ENCODE measurements around the gene HAUS1.

HAUS1 gene, protein sequence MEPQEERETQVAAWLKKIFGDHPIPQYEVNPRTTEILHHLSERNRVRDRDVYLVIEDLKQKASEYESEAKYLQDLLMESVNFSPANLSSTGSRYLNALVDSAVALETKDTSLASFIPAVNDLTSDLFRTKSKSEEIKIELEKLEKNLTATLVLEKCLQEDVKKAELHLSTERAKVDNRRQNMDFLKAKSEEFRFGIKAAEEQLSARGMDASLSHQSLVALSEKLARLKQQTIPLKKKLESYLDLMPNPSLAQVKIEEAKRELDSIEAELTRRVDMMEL

DNA sequence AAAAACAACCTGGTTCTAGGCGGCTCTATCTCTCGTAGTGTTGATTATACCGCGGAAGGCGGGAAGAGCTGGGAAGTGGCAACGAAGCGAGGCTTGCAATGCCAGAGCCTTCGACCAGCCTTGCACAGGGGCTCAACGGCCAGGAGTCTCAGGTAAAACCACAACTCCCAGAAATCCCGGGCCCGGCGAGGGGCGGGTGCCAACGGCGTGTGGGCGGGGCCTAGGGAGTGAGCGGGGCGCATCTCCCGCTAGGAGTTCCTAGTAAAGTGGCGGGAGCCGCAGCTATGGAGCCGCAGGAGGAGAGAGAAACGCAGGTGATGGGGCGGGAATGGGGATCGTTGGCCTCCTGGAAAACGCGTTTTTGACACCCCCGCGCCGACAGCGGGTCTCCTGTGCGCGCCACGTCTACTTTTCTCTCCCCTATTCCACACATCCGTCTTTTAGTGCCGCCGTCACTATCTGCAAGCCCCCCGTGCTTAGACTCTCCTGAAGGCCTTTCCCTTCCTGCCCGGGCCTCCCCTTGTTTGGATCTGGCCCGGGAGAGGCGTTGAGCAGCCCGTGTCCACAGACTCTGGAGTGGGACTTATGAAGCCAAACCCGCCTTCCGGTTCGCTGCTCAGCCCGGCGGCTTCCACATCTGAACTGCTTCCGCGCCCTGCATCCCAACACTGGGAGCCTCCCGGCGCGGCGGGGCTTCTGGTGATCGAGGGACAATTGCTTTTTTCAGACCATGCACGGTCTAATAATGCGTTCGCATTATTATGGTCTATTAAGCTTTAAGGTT lies at the start of gene HAUS1:
Gene HAUS1, plus strand, starts transcription at position 258 of the 784 bp plus-strand sequence. Its CDS starts 27 bp downstream, at position 285.
- H3K27ac ChIP-seq (ENCODE audit: low read depth, low read length): peak within 1 kb of the TSS; percentile 60

DNA sequence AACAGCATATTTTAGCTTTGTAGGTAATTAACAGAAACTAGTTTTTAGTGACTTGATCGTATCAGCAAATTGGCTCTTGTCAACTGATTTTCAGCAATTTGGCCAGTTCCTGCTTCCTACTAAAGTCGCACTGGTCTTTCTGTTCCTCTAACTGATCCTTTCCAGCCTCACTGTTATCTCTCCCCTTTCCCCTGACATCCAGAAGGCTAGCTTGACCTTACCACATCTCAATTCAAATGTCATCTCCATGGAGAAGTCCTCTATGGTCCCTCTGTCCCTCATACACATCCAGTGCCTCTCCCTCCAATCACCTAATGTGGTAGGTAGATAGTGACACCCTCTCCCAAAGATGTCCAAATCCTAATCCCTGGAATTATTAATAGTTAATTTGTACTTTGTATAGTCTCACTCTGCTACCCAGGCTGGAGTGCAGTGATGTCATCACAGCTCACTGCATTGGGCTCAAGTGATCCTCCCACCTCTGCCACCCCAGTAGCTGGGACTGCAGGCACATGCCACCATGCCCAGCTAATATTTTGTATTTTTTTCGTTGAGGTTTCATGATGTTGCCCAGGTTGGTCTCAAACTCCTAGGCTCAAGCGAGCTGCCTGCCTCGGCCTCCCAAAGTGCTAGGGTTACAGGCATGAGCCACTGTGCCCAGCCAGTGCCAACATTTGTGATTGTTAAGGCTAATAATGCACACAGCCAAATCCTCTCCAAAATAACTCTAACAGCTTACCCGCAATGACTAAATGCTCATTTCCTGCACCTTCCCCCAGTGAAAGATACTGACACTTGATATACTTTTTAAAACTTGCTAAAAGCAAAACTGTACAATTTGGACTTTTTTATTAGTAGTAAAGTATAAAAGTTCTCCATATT lies 49.0 kb upstream of the HAUS1 start:
- Histone ChIP-seq H2AFZ (ENCODE audit: low read length, unreplicated experiment) (no peak overlapping the region), H3K27me3 (ENCODE audit: insufficient read depth, low read length) (no peaks in the 10 kb centered on the region), H3K4me3 (ENCODE audit: low read depth, low read length) (no peak overlapping the region), H3K4me1 (ENCODE audit: control insufficient read depth, insufficient read depth, low read length, unreplicated experiment) (peaks cover 33% of the 10 kb centered on the region), H3K79me2 (ENCODE audit: control insufficient read depth, insufficient read depth, low read length, unreplicated experiment) (no peaks in the 10 kb centered on the region), H3K36me3 (ENCODE audit: insufficient read depth, low read length) (no peaks in the 10 kb centered on the region), H3K27ac (ENCODE audit: low read depth, low read length) (no peak overlapping the region)

More for the DNA sequence above, at the start of gene HAUS1:
- peaks cover 12% of the 10 kb centered on the region for H3K79me2 ChIP-seq (ENCODE audit: control insufficient read depth, insufficient read depth, low read length, unreplicated experiment)
- peak within 1 kb of the TSS; percentile 98 for H2AFZ ChIP-seq (ENCODE audit: low read length, unreplicated experiment)
- no peaks in the 10 kb centered on the region for H3K27me3 ChIP-seq (ENCODE audit: insufficient read depth, low read length)
- peaks cover 3% of the 10 kb centered on the region; the same call in 1 of the 2 replicates for H3K36me3 ChIP-seq (ENCODE audit: insufficient read depth, low read length)
- peaks cover 2% of the 10 kb centered on the region for H3K4me1 ChIP-seq (ENCODE audit: control insufficient read depth, insufficient read depth, low read length, unreplicated experiment)
- peak within 1 kb of the TSS; percentile 95 for H3K4me3 ChIP-seq (ENCODE audit: low read depth, low read length)

- no peaks in the 10 kb centered on the region for H3K36me3 ChIP-seq (ENCODE audit: insufficient read depth, low read length)
- no peak overlapping the region for H3K27ac ChIP-seq (ENCODE audit: low read depth, low read length)
- no peaks in the 10 kb centered on the region for H3K79me2 ChIP-seq (ENCODE audit: control insufficient read depth, insufficient read depth, low read length, unreplicated experiment)
- H2AFZ ChIP-seq (ENCODE audit: low read length, unreplicated experiment): no peak overlapping the region
- H3K4me3 ChIP-seq (ENCODE audit: low read depth, low read length): no peak overlapping the region
- no peaks in the 10 kb centered on the region for H3K27me3 ChIP-seq (ENCODE audit: insufficient read depth, low read length)
- H3K4me1 ChIP-seq (ENCODE audit: control insufficient read depth, insufficient read depth, low read length, unreplicated experiment): peaks cover 33% of the 10 kb centered on the region
These were observed 48.4 kb upstream of the HAUS1 start for GRCh38 chr18:46055838-46056230.

- H3K27ac ChIP-seq (ENCODE audit: low read depth, low read length): no peak overlapping the region
- no peaks in the 10 kb centered on the region for H3K79me2 ChIP-seq (ENCODE audit: control insufficient read depth, insufficient read depth, low read length, unreplicated experiment)
- no peak overlapping the region for H2AFZ ChIP-seq (ENCODE audit: low read length, unreplicated experiment)
These were observed 43.8 kb upstream of the HAUS1 start for GRCh38 chr18:46060359-46060841.

GRCh38 chr18:46061387-46061786 lies 42.8 kb upstream of the HAUS1 start:
- H3K27ac ChIP-seq (ENCODE audit: low read depth, low read length): no peak overlapping the region
- H2AFZ ChIP-seq (ENCODE audit: low read length, unreplicated experiment): no peak overlapping the region
- H3K27me3 ChIP-seq (ENCODE audit: insufficient read depth, low read length): no peaks in the 10 kb centered on the region
- no peaks in the 10 kb centered on the region for H3K79me2 ChIP-seq (ENCODE audit: control insufficient read depth, insufficient read depth, low read length, unreplicated experiment)
- no peak overlapping the region for H3K4me3 ChIP-seq (ENCODE audit: low read depth, low read length)
- no peaks in the 10 kb centered on the region for H3K4me1 ChIP-seq (ENCODE audit: control insufficient read depth, insufficient read depth, low read length, unreplicated experiment)
- no peaks in the 10 kb centered on the region for H3K36me3 ChIP-seq (ENCODE audit: insufficient read depth, low read length)

More at GRCh38 chr18:46060359-46060841, 43.8 kb upstream of the HAUS1 start:
- H3K27me3 ChIP-seq (ENCODE audit: insufficient read depth, low read length): no peaks in the 10 kb centered on the region
- no peaks in the 10 kb centered on the region for H3K36me3 ChIP-seq (ENCODE audit: insufficient read depth, low read length)
- H3K4me1 ChIP-seq (ENCODE audit: control insufficient read depth, insufficient read depth, low read length, unreplicated experiment): peaks cover 1% of the 10 kb centered on the region
- H3K4me3 ChIP-seq (ENCODE audit: low read depth, low read length): no peak overlapping the region

- H2AFZ ChIP-seq (ENCODE audit: low read length, unreplicated experiment): no peak overlapping the region
- no peak overlapping the region for H3K27ac ChIP-seq (ENCODE audit: low read depth, low read length)
- no peaks in the 10 kb centered on the region for H3K4me1 ChIP-seq (ENCODE audit: control insufficient read depth, insufficient read depth, low read length, unreplicated experiment)
- H3K27me3 ChIP-seq (ENCODE audit: insufficient read depth, low read length): no peaks in the 10 kb centered on the region
- H3K79me2 ChIP-seq (ENCODE audit: control insufficient read depth, insufficient read depth, low read length, unreplicated experiment): no peaks in the 10 kb centered on the region
- no peak overlapping the region for H3K4me3 ChIP-seq (ENCODE audit: low read depth, low read length)
- no peaks in the 10 kb centered on the region for H3K36me3 ChIP-seq (ENCODE audit: insufficient read depth, low read length)
These were observed 42.4 kb upstream of the HAUS1 start for GRCh38 chr18:46061796-46062195.

- Histone ChIP-seq H3K79me2 (ENCODE audit: control insufficient read depth, insufficient read depth, low read length, unreplicated experiment) (no peaks in the 10 kb centered on the region), H2AFZ (ENCODE audit: low read length, unreplicated experiment) (no peak overlapping the region), H3K27me3 (ENCODE audit: insufficient read depth, low read length) (no peaks in the 10 kb centered on the region), H3K4me1 (ENCODE audit: control insufficient read depth, insufficient read depth, low read length, unreplicated experiment) (no peaks in the 10 kb centered on the region), H3K4me3 (ENCODE audit: low read depth, low read length) (no peak overlapping the region), H3K36me3 (ENCODE audit: insufficient read depth, low read length) (no peaks in the 10 kb centered on the region), H3K27ac (ENCODE audit: low read depth, low read length) (no peak overlapping the region)
These were observed 41.4 kb upstream of the HAUS1 start for GRCh38 chr18:46062781-46063180.

DNA sequence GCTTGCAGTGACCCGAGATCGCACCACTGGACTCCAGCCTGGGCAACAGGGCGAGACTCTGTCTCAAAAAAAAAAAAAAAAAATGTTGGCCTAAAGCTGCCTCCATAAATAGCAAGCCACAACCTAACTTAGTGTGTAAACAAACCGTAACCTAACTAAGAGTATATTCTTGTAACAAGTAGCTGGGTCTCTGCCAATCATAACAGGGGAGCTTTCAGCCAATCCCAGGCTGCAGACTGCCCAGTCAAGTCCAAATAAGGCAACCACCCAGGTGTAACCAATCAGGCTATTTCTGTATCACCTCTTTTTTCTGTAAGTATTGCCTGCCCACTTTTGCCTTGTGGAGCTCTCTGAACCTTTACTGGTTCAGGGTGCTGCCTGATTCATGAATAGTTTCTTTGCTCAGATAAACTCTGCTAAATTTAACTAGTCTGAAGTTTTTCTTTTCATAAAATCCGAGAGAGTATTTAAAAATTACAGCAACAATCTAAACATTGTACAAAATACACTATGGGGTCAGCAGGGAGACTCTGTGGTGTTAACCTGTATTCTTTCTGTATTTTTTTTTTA lies 36.7 kb upstream of the HAUS1 start:
- Histone ChIP-seq H3K36me3 (ENCODE audit: insufficient read depth, low read length) (no peaks in the 10 kb centered on the region), H3K4me3 (ENCODE audit: low read depth, low read length) (no peak overlapping the region), H3K27ac (ENCODE audit: low read depth, low read length) (no peak overlapping the region), H3K79me2 (ENCODE audit: control insufficient read depth, insufficient read depth, low read length, unreplicated experiment) (no peaks in the 10 kb centered on the region), H3K27me3 (ENCODE audit: insufficient read depth, low read length) (no peaks in the 10 kb centered on the region), H3K4me1 (ENCODE audit: control insufficient read depth, insufficient read depth, low read length, unreplicated experiment) (peaks cover 1% of the 10 kb centered on the region), H2AFZ (ENCODE audit: low read length, unreplicated experiment) (no peak overlapping the region)

- Histone ChIP-seq H2AFZ (ENCODE audit: low read length, unreplicated experiment) (no peak overlapping the region), H3K4me1 (ENCODE audit: control insufficient read depth, insufficient read depth, low read length, unreplicated experiment) (peaks cover 4% of the 10 kb centered on the region), H3K4me3 (ENCODE audit: low read depth, low read length) (no peak overlapping the region), H3K79me2 (ENCODE audit: control insufficient read depth, insufficient read depth, low read length, unreplicated experiment) (no peaks in the 10 kb centered on the region), H3K27me3 (ENCODE audit: insufficient read depth, low read length) (no peaks in the 10 kb centered on the region), H3K27ac (ENCODE audit: low read depth, low read length) (no peak overlapping the region), H3K36me3 (ENCODE audit: insufficient read depth, low read length) (no peaks in the 10 kb centered on the region)
These were observed 35.4 kb upstream of the HAUS1 start for GRCh38 chr18:46068763-46069162.

GRCh38 chr18:46069524-46069923 lies 34.7 kb upstream of the HAUS1 start:
- no peaks in the 10 kb centered on the region for H3K79me2 ChIP-seq (ENCODE audit: control insufficient read depth, insufficient read depth, low read length, unreplicated experiment)

More at GRCh38 chr18:46069524-46069923, 34.7 kb upstream of the HAUS1 start:
- no peaks in the 10 kb centered on the region for H3K36me3 ChIP-seq (ENCODE audit: insufficient read depth, low read length)
- H3K4me1 ChIP-seq (ENCODE audit: control insufficient read depth, insufficient read depth, low read length, unreplicated experiment): peaks cover 4% of the 10 kb centered on the region
- H3K27me3 ChIP-seq (ENCODE audit: insufficient read depth, low read length): no peaks in the 10 kb centered on the region
- no peak overlapping the region for H2AFZ ChIP-seq (ENCODE audit: low read length, unreplicated experiment)
- H3K27ac ChIP-seq (ENCODE audit: low read depth, low read length): no peak overlapping the region
- no peak overlapping the region for H3K4me3 ChIP-seq (ENCODE audit: low read depth, low read length)
